CD4-positive, alpha-beta T cell treated with Interleukin-10 for 1 hour (primary cell): ENCODE data around the gene ARL11.
A peak's percentile ranks its signal among the peaks of the same experiment; 100 is the strongest.

ENCODE experiments used
- DNase-seq: peaks from one replicate; pipeline ENCODE4 v3.0.0-alpha.2; 2020

ARL11 gene

DNA sequence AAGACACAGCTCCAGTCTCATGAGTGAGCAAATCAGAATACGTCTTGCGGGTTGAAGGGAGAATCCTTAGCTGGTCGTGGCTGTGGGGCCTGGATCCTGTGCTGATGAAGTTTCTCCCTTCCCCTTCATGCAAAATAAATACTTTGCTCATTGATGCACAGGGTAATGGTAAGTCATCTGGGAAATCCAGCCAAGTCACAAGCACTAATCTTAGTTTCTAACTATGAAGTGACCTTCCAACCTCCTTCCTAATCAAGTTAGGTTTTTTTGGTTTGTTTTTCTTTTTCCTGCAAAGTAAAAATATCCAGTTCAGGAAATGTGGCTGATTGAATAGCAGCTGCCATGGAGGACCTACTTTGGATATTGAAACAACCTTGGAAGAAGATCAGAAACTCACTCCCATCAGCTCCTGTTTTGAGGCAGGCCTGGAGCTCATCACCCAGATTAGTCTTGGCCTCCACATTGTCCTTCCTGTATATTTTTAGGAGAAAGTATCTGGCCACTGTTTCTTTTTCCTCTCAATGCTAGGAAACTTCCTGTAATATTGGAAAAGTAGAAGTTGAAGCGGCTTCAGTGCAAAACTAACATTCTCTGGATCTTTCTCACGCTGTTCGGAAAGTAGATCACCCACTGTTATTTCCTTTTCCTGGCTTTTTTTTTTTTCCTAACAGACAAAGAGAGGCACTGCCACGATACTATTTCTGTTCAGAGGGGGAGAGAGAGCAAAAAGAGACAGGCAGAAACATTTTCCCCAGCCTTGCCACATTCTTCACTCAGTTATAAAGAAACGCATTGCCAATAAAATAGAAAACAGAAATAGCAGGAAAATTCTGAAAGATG is 12.3 kb upstream of the ARL11 start:
- no peak for DNase-seq

DNA sequence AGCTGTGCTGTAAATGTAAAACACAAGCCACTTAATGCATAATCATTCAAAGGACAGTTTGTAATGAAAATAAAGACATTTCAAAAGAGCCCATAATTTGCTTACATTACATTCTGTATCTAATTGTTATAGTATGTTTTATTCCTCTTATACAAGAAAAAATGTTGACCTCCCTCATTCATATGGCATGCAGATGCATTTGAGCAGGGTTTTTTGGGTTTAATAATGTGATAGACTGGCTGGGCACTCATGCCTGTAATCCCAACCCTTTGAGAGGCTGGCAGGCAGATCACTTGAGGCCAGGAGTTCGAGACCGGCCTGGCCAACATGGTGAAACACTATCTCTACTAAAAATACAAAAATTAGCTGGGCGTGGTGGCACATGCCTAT is 11.6 kb upstream of the ARL11 start:
- no peak for DNase-seq

DNA sequence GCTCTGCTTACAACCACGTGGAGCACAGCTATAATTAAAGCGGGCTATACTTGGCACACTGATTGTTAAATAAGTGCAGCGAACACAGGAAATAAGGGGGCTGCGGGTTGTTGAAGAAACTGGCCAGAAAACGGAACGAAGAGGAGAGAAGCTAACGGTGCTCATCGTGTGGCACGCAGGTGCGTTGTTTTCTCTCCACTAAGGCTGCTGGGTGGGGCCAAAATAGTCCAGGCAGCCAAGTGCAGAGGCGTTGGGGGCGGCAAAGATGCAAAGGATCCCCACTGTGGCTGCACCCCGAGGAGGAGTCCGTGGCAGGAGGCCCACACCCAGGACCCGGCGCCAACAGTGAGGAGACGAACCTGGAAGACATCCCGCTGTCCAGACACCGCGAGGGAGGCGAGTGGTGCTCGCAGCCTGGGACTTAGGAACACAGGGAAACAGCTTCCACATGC is 8.1 kb upstream of the ARL11 start:
- no peak for DNase-seq

DNA sequence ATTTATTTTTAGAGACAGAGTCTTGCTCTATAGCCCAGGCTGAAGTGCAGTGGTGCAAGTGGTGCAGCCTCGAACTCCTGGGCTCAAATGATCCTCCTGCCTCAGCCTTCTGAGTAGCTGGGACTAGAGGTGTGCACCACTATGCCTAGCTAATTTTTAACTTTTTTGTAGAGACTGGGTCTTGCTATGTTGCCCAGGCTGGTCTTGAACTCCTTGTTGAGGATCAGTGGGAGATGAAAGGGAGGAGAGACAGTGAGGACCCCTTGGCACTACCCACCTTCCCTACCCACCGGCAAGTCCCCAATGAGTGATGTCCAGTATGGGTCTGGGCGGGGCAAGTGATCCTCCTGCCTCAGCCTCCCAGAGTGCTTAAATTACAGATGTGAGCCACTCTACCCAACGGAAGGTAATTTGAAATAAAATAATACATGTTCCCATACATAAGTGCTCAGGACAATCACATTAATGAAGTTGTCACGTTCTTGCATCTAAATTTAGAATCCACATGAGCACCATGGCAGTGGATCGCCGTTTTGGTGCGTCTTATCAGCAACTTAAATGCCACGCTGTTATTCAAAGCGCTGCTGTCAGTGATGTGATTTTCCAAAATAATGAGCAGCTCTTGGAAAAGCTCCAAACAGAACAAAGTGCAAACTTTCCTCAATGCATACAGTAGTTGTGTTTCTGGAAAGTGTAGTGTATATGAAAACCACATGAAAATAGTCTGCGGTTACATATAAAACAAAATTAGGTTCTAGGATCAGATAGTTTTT is 5.9 kb upstream of the ARL11 start:
- no peak for DNase-seq

DNA sequence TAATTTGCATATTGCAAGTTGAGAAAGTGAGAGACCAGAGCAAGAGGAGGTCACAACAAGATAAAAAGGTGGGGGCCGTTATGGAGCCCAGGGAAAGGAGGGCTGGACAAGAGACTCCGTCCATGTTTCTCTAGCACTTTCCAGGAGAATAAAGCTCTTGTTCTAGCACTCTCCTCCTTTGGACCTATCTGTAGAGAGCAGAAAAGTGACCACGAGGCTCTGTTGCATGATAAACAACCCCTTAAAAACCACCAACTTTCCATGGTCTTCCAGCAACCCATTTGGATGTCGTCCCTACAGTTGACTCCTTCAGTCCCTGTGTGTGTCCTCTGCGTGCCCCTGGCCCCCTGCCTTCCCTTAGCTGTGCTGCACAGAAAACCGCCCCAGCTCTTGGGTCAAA is 4.1 kb upstream of the ARL11 start:
- no peak for DNase-seq

DNA sequence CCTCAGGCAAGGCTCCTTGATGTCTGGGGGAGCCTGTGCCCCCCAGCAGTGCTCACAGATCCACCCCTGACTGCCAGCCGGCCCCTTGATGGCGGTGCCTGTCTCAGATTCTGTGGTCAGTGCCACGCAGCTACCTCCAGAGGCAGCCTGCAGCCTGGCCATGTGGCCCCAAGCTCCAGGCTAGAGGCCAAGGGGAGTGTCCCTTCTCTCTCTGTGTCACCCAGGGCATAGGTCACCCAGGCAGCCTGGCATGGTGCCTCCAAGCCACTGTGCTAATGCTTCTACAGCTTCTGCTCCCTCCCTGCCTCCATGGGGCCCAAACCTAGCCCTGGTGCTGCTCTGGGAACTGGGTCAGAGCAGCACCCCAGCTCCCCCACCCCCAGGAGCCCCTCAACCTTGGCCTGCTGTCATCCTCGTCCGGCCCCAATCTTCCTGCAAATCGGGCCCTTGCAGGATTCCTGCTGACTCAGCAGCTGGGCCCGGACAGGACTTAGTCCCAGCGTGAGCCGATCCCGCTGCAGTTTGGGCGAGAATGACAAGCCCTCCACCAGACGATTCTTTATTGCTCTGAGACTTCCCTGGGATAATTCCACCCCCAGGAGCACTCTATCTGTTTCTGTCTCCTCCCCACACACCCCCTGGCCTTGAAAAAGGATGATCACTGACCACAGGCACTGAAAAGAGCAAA is 2.8 kb upstream of the ARL11 start:
- no peak for DNase-seq

DNA sequence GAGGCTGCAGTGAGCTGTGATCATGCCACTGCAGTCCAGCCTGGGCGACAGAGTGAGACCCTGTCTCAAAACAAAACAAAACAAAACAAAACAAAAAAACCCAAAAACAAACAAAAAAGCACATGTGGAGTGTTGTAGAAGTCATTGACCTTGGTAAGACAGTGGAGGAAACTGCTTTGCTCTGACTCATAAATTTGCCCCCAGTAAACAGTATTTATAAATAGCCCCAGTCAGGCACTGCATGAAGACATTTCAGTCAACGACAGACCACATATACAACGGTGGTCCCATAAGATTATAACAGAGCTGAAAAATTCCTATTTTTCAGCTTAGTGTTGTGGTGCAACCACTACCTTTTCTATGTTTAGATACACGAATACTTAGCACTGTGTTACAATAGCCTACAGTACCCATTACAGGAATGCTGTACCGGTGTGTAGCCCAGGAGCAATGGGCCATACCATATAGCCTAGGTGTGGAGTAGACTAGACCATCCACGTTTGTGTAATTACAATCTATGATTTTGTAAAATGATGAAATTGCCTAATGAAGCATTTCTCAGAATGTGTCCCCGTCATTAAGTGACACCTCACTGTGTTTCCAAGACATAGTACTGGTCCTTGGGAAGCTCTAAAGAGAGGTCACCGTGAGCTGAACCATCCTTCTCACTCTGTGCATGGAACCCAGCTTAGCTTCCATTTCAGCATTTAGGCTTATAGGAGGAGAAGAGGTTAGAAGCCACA is 1.1 kb downstream of the ARL11 start:
- no peak for DNase-seq

DNA sequence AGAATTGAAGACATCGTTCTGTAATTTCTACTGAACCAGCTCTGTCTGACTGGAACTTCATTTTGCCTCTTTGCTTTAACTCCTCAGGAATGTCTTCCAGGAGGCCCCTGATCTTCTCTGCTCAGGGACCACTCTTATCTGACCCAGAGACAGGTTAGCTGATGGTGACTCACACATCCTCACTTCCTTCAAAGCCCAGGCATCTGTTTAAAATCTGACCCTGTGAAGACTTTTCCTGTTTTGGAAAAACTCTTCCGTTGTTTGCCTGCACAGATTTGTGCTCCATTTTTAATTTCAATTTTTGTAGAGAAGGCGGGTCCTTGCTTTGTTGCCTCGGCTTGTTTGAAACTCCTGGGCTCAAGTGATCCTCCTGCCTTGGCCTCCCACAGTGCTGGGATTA is 1.6 kb downstream of the ARL11 start:
- no peak for DNase-seq

DNA sequence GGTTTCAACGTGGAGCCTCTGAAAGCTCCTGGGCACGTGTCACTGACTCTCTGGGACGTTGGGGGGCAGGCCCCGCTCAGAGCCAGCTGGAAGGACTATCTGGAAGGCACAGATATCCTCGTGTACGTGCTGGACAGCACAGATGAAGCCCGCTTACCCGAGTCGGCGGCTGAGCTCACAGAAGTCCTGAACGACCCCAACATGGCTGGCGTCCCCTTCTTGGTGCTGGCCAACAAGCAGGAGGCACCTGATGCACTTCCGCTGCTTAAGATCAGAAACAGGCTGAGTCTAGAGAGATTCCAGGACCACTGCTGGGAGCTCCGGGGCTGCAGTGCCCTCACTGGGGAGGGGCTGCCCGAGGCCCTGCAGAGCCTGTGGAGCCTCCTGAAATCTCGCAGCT is 2.3 kb downstream of the ARL11 start:
- no peak for DNase-seq

DNA sequence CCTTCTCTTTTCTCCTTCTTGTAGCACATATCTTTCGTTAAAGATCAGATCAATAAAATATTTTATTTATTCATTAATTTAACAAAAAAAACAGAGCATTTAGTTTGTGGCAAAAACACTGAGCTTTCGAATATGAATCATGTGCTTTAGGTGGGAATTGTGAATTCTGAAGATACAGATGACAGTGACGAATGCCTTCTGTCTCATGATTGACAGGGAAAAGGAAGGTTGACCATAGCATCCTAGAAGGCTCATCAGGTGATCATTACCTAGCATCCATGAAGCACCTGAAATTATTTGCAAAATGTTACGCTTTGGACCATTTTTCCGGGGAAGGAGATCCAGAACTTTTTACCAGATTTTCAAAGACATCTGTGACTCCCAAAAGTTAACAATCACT is 3.8 kb downstream of the ARL11 start:
- DNase-seq, result no peak

DNA sequence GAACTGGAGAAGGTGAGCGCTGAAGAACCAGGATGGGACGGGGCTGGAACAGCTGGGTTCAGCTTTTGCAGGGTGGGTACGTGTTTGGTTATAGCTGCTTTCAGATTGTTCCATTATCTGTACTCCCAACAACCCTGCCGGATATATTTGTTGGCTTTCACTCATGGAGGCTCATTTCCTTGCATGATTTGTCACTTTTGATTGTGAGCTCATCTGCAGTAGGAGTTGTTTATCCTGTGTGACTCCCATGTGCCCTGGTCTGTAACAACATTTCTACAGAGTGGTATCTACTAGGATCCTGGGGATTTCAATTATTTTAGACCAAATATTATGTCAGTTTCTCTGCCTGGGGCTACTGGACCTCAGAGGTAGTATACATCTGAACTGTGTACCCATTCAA is 5.4 kb downstream of the ARL11 start:
- DNase-seq, result no peak

DNA sequence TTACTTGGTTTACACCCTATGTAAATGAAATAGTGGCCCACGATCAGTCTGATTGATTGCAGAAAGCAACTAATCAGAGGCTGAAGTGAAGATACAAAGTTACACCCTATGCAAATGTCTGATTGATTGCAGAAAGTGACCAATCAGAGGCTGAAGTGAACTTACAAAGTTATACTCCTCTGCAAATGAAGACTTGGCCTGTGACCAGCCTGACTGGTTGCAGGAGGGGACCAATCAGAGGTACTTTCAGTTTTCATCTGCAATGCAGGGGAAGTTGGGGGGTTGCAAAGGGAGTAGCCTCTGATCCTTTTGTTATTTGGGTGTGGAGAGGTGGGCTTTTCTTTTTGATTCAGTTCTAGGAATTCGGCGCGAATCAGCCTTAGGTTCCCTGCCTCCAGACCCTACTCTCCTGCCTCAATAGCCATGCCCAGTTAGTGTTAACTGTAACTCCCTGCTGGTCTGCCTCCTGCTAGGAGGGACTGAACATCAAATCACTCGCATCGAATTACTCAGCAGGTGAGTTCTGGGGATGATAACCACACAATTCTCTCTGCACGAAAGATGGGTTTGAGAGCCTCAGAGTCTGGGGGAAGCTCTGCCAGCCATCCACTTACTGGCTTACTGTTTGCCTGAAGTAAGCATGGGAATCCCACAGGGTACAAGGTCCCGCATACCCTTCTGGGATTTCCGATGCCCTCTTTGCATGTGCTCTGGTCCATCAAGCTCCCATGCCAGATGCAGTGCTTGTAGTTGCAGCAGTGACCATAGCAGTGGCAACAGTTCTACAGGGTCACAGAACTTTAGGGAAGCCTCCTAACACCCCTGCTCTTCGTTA is 7.5 kb downstream of the ARL11 start:
- DNase-seq, result peak; percentile 64

DNA sequence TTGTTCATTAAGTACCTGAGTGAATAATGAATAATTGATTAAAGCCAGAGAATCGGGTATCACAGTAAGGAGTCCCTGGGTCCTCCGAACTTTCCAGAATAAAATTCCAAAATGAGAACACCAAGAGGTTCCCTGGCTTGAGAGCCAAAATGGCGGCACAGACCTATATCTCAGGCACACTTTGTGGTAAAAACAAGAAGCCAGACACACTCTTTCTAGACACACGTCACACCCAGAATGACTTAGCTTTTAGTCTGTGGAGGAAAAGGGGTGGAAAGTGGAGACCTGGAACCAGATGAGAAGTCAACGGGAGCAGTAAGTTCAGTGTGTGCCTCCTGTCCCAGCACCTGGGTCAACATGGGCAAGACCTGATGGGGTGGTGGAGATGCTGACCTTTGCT is 8.4 kb downstream of the ARL11 start:
- no peak for DNase-seq

DNA sequence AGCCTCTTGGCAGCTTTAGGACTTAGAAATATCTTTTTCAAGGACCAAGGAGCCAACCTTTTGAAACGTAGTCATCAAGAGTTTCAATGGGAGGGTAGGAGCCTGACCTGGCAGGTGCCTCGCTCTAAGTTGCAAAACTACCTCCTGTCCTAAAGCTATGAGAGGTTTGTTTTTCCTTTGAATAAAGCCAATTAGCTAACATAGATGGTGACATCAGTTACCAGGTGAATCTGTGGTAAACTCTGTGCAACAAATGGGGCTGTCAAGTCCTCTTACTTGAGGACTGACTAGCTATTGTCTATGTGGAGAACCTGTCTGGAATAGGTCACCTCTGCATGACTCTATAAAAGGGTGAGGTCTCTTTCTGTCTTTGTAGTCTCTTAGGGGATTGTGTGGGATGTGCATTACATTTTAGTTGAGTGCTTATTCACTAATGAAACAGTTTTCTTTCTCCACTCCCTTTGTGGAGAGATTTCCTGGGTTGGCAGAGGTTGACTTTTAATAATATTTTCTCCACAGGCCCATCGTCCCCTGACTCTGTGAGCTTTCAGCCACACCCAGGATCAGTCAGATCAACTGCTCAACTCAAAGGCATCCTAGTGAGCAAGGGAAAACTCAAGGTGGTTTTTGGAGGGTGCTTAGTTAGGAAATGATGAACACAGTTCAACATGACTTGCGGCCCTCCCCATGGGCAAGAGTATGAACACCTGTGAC is 9.9 kb downstream of the ARL11 start:
- no peak for DNase-seq

DNA sequence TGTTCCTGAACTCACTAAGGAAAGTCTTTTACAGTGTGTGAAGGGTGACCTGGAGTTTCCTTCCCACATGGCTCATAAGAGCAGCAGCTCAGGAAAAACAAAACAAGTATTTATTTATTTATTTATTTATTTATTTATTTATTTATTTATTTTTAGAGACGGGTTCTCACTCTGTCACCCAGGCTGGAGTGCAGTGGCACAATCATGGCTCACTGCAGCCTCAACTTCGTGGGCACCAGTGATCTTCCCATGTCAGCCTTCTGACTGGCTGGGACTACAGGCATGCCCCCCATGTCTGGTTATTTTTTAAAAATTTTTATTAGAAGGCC is 10.4 kb downstream of the ARL11 start:
- DNase-seq, result no peak

DNA sequence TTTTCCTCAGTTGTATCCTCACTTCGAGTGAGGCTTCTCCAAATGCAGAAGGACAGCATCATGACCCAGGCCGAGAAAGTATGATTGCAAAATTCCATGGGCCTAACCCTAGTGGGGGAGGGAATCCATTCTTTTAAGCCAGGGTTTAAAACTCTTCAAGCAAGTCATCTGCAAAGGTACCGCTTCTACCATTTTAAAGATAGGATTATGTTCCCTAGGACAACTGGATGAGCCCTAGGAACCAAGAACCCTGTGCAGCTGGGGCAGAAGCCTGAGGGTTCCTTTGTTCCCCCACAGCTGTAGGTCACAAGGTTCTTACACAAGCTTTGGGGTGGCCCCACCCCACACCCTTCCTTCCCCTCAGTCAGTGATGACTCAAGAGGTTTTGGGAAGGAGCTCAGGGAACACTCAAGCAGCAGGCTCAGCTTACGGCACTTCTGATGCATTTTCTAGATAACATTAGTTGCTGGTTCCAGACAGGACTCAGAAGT is 13.5 kb downstream of the ARL11 start:
- DNase-seq, result no peak

DNA sequence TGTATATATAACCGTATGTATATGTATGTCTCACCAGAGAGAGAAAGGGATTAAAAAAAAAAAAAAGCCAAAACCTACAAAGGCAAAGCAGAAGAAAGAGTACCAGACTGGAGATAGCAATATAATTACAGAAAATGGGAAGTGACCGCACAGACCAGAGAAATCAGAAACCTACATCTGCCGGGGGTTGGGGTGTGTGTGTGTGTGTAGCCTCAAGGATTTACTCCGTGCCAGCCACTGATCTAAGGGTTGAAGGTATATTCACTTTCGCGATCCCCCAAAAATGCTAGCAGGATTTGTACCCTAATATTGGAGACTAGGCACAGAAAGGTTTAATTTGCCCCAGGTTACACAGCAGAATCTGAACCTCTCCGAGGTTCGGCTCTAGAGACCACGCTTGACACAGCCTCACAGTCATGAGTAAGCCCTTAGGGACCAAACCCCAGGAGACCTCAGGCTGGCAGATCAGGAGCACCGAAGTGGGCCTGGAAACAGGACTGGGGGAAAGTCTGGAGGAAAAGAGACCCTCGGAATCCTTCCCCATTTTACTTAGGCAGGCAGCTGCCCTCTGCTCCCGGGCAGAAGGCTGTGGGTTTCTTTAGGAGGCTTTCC is 14.8 kb downstream of the ARL11 start:
- no peak for DNase-seq

DNA sequence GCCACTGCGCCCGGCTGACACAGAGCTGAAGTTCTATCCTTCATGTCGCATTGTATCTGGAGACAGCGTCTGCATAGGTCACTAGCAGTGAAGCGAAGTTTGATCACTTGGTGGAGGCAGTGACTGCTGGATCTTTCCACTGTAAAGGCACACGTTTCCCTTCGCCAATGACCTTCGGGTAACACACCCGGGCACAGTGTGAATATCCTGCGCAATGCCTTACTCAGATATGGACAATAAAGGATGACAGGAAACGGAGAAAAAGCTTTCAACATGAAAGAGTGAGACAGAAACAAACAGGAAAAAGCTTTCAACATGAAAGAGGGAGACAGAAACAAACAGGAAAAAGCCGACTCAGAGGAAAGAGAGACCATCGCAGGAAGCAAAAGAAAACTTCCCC is 17.1 kb downstream of the ARL11 start:
- DNase-seq, result no peak

DNA sequence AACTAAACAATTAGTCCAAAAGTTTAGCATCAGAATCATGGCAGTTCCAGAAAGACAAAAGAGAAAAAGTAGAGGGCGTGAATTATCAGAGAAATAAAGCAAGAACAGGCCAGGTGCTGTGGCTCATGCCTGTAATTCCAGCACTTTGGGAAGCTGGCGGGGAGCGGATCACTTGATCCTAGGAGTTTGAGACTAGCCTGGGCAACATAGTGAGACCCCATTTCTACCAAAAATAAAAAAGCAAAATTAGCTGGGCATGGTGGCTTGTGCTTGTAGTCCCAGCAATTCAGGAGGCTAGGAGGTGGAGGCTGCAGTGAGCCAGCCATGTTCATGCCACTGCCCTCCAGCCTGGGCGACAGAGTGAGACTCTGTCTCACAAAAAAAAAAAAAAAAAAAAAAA is 18.4 kb downstream of the ARL11 start:
- DNase-seq, result no peak

DNA sequence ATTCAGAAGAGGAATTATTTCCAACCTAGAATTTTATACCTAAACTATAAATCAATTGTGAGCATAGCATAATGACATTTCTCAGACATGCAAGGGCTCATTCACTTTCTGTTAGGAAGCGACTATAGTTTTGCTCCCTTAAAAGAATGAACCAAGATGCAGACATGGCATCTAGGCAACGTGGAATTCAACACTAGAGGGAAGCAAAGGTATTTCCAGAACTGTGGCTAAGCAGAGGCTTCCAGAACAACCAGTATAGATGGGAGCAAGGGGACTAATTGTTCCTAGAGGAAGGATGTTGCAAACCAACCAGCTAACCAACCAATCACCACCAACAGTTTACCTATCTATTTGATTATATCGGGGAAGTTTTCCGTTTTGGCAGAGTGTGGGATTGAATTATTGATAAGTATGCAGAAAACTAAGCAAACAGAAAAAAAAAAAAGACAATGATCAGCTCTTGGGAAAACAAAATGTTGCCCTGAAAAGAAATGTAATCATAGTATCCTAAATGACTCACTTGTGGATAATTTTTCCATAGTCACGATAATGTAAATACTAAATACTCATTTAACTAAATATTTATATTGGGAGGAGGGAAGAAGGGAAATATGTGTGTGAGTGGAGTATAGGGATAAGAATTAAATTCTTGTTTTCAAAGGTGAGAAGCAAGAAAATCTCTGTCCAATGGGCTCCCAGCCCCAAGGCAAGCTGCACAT is 21.1 kb downstream of the ARL11 start:
- no peak for DNase-seq
